ENCODE results near the gene AHDC1. TPM values are rescaled to one million over a fixed set of nuclear protein-coding genes. Genes with fewer than 3 reads are reported as not detected.

The AHDC1 gene
- total RNA-seq, 1 donor from 2014 or later, result 3.3 TPM

- DNase-seq (ENCODE audit: low read depth in 2 of 2), result no peak
Observed at GRCh38 chr1:27599605-27600497, 4.1 kb downstream of the AHDC1 start.

DNA sequence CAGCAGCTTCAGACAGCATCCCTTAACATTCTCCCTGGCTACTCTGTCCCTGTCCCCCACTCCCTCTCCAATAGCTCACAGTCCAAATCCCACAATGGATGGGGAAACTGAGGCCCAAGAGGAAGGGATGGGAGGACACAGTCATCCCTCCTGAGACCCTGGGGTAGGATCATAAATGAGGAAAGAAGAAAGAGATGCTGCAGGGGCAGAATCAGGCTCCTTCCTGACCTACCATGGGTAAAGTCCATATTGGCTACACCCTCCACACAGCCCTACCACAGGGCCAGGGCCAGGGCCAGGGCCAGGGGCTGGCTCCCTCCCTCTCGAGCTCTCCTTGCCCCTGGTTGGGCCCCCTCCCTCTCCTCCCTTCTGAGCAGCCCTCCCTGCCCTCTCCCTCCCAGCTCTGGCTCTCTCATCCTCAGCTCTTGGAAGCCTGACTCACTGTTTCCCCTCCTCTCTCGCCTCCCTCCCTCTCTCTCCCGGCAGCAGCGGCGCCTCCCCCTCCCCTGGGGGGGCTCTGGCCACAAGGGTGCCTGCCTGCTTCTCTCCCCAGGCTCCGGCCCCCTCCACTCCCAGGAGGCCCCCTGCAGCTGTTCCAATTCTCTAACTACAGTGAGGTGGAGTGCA lies 4.9 kb downstream of the AHDC1 start:
- peak; percentile 59 to 88 for DNase-seq (ENCODE audit: low read depth in 2 of 2)

- no peak for DNase-seq (ENCODE audit: low read depth in 2 of 2)
Observed at GRCh38 chr1:27598295-27598687, 5.7 kb downstream of the AHDC1 start.

- no peak for DNase-seq (ENCODE audit: low read depth in 2 of 2)
Observed at GRCh38 chr1:27597516-27598294, 6.2 kb downstream of the AHDC1 start.

DNA sequence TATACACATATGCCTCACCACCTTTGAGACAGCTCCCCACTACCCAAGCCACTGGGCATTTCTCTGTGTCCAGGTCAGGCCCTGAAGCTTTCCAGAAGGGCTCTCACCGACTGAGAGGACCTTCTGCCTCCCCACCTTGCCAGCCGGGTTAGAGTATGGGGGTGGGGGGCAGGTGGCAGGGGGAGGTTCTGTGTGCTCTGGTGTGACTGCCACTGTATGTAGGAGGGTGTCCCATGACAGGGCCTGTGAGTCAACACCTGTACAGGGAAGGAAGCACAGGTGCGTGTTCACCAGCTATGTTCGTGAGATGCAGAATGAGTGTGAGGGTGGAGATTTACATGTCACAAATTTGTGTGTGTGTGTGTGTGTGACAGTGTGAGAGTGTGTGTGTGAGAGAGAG lies 7.0 kb downstream of the AHDC1 start:
- DNase-seq (ENCODE audit: low read depth in 2 of 2), result no peak

DNA sequence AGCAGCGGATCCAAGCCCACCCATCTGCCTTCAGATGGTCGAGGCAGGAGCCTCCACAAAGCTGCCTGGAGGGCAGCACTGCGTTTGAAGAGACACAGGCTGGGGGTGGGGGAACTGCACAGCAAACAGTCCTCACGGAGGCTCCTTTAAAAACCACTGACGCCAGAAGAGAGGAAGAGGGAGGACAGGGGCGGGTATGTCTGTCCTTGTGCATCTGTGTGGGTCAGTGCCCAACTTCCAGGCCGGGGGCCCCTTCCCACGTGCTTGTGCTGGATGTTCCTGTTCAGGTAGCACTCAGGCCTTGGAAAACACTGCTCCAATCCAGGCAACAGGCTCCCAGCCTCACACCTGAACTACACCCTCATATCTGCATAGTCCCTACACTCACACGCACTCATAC lies 7.7 kb downstream of the AHDC1 start:
- no peak for DNase-seq (ENCODE audit: low read depth in 2 of 2)

GRCh38 chr1:27595597-27595996 lies 8.3 kb downstream of the AHDC1 start:
- DNase-seq (ENCODE audit: low read depth in 2 of 2), result no peak

GRCh38 chr1:27594564-27595510 lies 9.1 kb downstream of the AHDC1 start:
- no peak for DNase-seq (ENCODE audit: low read depth in 2 of 2)

- DNase-seq (ENCODE audit: low read depth in 2 of 2), result no peak
Observed at GRCh38 chr1:27593678-27594563, 10.0 kb downstream of the AHDC1 start.

DNA sequence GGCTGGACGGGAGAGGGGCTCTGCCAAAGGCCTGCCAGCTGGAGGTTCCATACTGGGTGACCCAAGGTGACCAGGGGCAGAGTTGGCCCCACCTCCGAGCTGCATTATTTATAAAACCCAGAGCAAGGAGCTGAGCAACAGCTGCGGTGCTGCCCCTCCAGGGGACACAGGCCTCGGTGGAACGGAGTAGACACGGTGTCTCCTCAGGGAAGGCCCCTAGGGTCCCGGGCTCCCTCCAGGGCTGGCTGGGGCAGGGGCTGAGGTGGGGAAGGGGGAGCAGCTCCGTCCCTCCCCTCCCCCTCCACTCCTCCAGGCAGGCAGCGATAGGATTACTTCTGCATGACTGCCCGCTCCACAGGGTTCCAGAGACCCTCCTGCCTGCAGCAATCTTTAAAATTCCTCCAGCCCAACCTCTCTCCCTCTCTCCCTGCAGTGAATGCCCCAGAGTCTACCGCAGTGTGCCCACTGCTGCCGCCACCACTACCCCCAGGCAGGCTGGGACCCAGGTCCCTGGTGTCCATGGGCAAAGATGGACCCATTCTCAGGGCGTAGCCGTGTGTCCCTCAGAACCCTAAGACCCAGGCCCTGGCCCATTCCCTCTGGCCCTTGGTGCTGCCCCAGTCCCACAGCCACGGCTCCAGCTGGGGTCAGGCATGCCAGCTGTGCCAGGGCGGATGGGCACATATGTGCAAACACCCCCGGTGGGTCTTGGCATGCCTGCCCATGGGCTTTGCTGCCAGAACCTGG lies 10.8 kb downstream of the AHDC1 start:
- DNase-seq (ENCODE audit: low read depth in 2 of 2), result no peak

GRCh38 chr1:27592232-27592930 lies 11.6 kb downstream of the AHDC1 start:
- DNase-seq (ENCODE audit: low read depth in 2 of 2), result no peak

GRCh38 chr1:27591622-27592021 lies 12.3 kb downstream of the AHDC1 start:
- DNase-seq (ENCODE audit: low read depth in 2 of 2), result peak in 1 of 2 donors; percentile 46

DNA sequence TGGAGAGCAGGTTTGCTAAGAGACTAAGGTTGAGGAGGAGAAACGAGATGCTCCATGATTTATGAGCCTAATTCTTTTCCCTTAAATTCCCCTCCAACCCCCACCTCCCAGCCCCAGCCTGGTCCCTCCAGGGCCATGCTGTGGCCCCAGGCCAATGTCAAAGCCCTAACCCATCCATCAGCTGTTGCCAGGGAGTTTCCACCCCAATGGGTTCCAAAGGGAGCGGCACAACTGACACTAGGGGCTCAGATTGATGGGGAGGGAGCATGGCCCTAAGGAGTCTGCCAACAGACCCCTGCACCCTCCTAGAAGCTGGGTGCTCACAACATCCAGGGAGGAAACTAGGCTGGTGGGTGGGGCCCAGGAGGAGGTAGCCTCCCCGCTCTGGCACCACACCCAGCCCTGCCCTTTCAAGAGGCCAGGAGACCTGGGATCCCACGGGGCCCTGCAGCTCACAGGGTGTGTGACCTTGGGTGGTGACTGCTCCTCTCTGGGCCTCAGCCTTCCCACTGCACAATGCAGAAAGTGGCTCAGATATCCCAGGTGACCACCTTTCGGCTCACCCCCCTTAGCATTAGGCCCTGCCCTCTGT lies 12.9 kb downstream of the AHDC1 start:
- DNase-seq (ENCODE audit: low read depth in 2 of 2), result no peak

DNA sequence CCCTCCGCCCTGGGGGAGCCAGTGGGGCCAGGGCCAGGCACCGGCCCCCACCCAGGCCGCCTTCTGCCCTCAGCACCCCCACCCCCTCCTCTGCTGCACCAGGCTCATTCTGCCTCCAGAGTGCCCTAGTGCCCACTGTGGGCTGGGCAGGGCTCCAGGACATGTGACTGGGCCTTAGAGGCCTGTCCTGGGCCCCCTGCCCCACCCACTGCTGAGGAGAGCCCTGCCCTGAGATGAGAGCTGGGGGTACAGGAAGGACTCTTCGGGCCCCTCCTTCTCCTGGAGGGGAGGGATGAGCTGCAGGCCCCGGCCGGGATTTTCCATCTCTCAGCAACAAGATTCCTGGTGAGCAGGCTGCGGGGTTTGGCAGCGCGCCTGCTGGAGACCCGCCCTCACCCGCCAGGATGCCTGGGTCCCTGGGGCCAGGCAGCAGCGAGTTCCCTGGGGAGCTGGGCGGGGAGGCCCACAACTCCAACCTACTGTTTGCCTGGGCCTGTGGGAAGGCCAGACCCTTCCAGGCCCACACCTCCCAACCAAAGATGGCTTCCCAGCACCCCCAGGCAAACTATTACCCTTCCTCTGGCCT lies 14.0 kb downstream of the AHDC1 start:
- peak in 1 of 2 donors; percentile 45 for DNase-seq (ENCODE audit: low read depth in 2 of 2)

DNA sequence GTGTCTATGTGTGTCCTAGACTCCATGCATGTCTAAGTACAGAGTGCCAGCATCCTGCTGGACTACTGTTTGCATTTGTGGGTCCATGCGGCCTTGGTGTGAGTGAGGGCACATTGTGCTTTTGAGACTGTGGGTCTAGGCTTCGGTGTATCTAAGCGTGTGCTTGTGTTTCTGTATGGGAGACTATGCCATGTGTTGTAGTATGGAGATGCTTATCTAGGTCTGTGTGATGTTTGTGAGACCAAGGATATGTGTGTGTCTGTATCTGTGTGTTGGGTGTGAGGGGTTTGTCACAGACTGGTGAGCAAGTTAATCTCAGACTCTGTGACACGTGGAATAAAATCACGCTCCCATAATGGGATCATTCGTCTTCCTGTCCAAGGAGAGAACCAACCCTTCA lies 14.5 kb downstream of the AHDC1 start:
- DNase-seq (ENCODE audit: low read depth in 2 of 2), result no peak

DNA sequence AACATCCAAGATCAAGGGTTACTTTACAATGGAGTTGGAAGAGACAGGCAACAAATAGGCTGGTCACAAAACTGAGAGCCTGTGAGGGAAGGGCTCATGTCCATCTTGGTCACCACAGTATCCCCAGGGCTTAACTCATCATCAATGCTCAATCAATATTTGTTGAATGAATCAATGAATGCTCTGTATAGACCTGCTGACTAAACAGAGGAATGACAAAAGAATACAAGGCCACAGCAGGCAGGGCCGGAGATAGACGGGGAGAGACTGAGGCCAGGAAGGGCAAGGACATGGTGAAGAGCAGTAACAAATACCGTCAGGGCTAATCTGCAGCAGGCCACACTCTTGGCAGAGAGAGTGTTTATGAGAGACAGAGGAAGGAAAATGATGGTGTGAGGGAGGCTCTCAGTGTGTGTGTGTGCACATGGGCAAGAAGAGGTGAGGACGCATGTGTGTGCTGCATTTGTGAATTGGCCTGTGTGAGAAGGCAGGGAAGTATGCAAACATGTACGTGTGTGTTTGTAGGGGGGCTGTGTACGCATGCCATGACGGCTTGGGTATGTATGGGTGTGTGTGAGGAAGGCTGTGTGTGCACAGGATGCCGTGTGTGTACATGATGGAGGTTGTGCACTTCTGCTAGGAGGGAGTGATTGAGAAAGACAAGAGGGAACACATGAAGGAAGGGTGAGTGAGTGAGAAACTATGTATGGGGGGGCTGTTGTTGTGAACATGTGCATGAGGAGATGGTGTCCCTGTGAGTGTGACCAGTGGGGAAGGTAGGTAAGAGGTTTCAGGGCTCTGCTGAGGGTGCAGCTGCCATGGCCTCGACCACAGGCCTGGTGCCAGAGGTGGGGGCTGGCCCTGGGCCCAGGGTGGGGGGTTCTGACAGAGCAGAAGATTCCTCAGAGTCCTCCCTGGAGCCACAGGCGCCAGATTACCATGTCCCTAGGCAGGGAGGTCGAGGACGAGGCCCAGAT lies 15.4 kb downstream of the AHDC1 start:
- DNase-seq (ENCODE audit: low read depth in 2 of 2), result peak; percentile 69 to 71

- no peak for DNase-seq (ENCODE audit: low read depth in 2 of 2)
Observed at GRCh38 chr1:27585684-27586083, 18.3 kb downstream of the AHDC1 start.

Measured in dermis microvascular lymphatic vessel endothelial cell (primary cell).